Stimulated activated naive CD8-positive, alpha-beta T cell treated with anti-CD3 and anti-CD28 coated beads, Interleukin-15, Interleukin-2, amounts not matched to agents 100 ng/mL and 50 ng/mL, for 24 hours (primary cell): Measurements from ENCODE around the gene ITGB8.

Experiments
- H3K27ac Mint-ChIP-seq: one replicate; pipeline ENCODE4 v1.8.0; 2021; ENCODE audit warnings: mild to moderate bottlenecking, mixed read lengths
- H3K27me3 Mint-ChIP-seq: one replicate; pipeline ENCODE4 v1.8.0; 2021; ENCODE audit warnings: mixed read lengths
- H3K36me3 Mint-ChIP-seq: one replicate; pipeline ENCODE4 v1.8.0; 2021; ENCODE audit warnings: low read depth, mixed read lengths
- H3K4me1 Mint-ChIP-seq: one replicate; pipeline ENCODE4 v1.8.0; 2021; ENCODE audit warnings: low read depth, mixed read lengths
- H3K4me3 Mint-ChIP-seq: one replicate; pipeline ENCODE4 v1.8.0; 2021; ENCODE audit warnings: mild to moderate bottlenecking, mixed read lengths
- H3K9me3 Mint-ChIP-seq: one replicate; pipeline ENCODE4 v1.8.0; 2021; ENCODE audit warnings: mixed read lengths

ITGB8 gene

GRCh38 chr7:20399521-20399920 lies 68.8 kb downstream of the ITGB8 start:
- Mint-ChIP-seq H3K9me3 (peaks cover 3% of the 10 kb centered on the region), H3K36me3 (no peaks in the 10 kb centered on the region), H3K27ac (no peak overlapping the region), H3K27me3 (no peaks in the 10 kb centered on the region), H3K4me1 (no peaks in the 10 kb centered on the region), H3K4me3 (no peak overlapping the region)

DNA sequence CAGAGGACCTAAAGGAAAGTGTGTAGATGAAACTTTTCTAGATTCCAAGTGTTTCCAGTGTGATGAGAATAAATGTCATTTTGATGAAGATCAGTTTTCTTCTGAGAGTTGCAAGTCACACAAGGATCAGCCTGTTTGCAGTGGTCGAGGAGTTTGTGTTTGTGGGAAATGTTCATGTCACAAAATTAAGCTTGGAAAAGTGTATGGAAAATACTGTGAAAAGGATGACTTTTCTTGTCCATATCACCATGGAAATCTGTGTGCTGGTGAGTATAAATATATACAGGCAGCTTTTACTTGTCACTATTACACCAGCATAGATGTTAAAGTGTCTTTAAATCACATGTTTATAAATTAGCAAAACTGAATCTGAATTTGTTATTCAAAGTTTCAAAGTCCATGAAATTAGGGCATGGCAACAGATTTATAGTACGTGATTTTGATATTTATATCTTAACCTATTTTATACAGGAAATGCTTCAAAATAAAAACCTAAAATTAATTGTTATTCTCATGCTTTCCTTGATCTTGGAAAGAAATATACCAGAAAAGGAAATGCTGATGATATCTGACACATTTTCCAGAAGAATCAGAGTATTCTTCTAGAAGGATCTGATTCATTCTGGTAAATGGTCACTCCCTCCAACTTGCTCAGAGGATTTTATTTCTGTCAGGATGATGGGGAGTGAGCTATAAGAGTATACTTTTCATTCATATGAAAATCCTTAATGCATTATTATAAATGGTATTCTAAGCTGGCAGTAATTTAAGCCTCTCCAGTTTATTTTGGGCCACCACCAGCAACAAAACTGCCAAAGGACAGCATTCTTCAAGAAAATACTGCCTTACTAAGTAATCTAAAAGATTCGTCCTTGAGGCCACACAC lies 71.4 kb downstream of the ITGB8 start:
- H3K27ac Mint-ChIP-seq, result no peak overlapping the region
- H3K36me3 Mint-ChIP-seq, result no peaks in the 10 kb centered on the region
- no peaks in the 10 kb centered on the region for H3K27me3 Mint-ChIP-seq
- no peak overlapping the region for H3K4me3 Mint-ChIP-seq
- H3K4me1 Mint-ChIP-seq, result no peaks in the 10 kb centered on the region
- H3K9me3 Mint-ChIP-seq, result no peaks in the 10 kb centered on the region

DNA sequence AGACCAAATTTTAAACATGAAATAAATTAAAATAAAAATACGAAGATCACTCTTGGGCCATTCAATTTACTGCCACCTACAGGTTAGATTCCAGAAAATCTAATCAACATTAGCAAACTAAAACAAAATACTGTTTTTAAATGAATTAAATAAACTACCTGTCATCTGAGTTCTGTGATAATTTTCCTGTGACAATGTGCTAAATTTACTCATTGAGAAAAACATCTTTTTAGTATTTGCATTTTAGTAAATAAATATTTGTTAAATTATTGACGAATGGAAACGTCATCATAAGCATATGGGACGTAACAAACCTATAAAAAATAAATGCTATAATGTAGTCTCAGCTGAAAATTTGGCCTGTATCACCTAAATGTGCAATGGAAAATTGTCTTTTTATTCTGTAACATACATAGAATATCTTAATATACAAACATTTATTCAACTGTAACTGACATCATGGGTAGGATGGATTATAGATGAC lies 72.1 kb downstream of the ITGB8 start:
- Mint-ChIP-seq H3K36me3 (no peaks in the 10 kb centered on the region), H3K4me1 (no peaks in the 10 kb centered on the region), H3K27ac (no peak overlapping the region), H3K27me3 (no peaks in the 10 kb centered on the region), H3K9me3 (no peaks in the 10 kb centered on the region), H3K4me3 (no peak overlapping the region)

DNA sequence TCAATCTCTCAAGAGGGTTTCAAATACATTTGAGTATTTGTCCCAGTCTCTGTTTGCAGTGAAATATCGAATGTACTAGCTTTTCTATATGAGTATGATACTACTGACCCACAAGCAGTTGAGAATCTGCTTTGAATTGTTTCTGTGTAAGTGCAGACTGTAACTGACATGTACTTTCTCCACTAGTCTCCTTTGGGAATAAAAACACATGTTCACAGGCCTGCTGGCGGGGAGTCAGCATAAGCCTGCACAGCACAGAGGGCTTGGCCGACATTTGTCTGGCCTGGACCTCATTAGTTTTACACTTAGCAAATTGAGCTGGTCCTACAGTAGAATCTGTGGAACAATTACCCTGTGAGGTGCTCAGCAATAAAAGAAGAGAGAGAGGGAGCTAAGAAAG lies 72.6 kb downstream of the ITGB8 start:
- H3K36me3 Mint-ChIP-seq, result no peaks in the 10 kb centered on the region
- H3K27me3 Mint-ChIP-seq, result no peaks in the 10 kb centered on the region
- no peak overlapping the region for H3K27ac Mint-ChIP-seq
- H3K4me1 Mint-ChIP-seq, result no peaks in the 10 kb centered on the region
- H3K4me3 Mint-ChIP-seq, result no peak overlapping the region
- no peaks in the 10 kb centered on the region for H3K9me3 Mint-ChIP-seq

- Mint-ChIP-seq H3K27ac (no peak overlapping the region), H3K9me3 (no peaks in the 10 kb centered on the region), H3K4me3 (no peak overlapping the region), H3K4me1 (no peaks in the 10 kb centered on the region), H3K36me3 (no peaks in the 10 kb centered on the region), H3K27me3 (no peaks in the 10 kb centered on the region)
Measured at GRCh38 chr7:20404320-20404719, 73.6 kb downstream of the ITGB8 start.

DNA sequence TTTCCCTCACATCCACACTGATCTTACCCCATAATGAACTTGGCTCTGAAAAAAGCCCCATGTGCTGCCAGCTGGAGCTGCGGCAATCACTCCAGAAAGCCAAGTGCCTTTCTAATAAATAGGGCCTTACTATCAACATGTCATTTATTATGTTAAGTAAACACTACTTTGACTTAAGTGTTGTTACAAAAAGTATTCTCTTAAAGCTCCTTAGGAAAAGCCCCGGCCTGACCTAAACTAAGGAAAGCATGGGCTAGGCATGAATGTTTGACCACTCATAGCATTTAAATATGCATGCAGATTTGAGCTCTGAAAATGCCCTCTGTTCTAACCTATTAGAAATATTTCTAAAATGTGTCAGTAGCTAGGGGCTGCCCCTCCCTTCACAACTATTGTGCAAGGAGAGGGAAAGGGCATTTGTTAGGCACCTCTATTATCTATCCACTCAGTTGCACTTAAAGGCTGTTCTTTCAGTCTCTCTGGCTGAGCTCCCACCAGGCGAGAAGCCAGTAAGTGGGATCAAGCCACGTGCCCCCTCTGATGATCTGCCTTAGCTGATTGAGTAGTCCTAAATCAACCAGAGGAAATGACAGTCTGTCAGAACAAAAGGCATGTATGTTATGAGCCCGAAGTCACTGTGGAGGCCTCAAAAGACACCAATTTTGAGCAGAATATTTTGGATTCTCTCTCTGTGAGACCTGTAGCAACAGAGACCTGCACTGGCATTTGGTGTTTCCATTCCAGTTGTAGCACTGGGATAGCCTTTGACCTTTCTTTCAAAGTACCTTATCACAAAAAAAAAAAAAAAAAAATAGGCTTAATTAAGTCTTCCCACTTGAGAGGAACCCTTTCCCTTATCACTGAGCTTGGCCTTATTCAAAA lies 77.1 kb downstream of the ITGB8 start:
- Mint-ChIP-seq H3K9me3 (no peaks in the 10 kb centered on the region), H3K4me1 (no peaks in the 10 kb centered on the region), H3K27me3 (no peaks in the 10 kb centered on the region), H3K36me3 (no peaks in the 10 kb centered on the region), H3K4me3 (no peak overlapping the region), H3K27ac (no peak overlapping the region)

- Mint-ChIP-seq H3K9me3 (no peaks in the 10 kb centered on the region), H3K27me3 (no peaks in the 10 kb centered on the region), H3K36me3 (no peaks in the 10 kb centered on the region), H3K4me3 (no peak overlapping the region), H3K27ac (no peak overlapping the region), H3K4me1 (no peaks in the 10 kb centered on the region)
Measured at GRCh38 chr7:20408467-20408826, 77.7 kb downstream of the ITGB8 start.

DNA sequence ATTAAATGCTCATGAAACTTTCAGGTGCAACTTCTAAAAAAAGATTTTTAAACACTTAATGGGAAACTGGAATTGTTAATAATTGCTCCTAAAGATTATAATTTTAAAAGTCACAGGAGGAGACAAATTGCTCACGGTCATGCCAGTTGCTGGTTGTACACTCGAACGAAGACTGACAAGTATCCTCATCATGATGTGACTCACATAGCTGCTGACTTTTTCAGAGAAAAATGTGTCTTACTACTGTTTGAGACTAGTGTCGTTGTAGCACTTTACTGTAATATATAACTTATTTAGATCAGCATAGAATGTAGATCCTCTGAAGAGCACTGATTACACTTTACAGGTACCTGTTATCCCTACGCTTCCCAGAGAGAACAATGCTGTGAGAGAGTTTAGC lies 79.3 kb downstream of the ITGB8 start:
- H3K27me3 Mint-ChIP-seq, result no peaks in the 10 kb centered on the region
- no peaks in the 10 kb centered on the region for H3K4me1 Mint-ChIP-seq
- H3K36me3 Mint-ChIP-seq, result no peaks in the 10 kb centered on the region
- no peak overlapping the region for H3K4me3 Mint-ChIP-seq
- H3K27ac Mint-ChIP-seq, result no peak overlapping the region
- H3K9me3 Mint-ChIP-seq, result no peaks in the 10 kb centered on the region

DNA sequence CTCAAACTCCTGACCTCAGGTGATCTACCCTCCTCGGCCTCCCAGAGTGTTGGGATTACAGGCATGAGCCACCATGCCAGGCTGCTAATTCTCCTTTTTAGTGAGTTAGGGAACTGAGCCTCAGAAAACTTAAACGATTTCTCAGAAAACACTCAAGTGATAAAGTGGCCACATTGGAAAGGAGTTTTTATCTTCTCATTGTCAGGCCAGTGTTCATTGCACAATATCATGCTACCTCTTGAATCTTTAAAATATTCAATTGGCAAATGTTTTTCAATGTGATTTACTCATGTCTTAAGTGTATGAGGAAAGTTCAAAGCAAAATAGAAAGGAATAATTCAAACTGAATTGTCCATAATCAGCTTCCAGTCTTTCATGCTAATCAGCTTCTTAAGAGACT lies 80.7 kb downstream of the ITGB8 start:
- no peaks in the 10 kb centered on the region for H3K36me3 Mint-ChIP-seq
- no peaks in the 10 kb centered on the region for H3K27me3 Mint-ChIP-seq
- no peak overlapping the region for H3K4me3 Mint-ChIP-seq
- no peak overlapping the region for H3K27ac Mint-ChIP-seq
- H3K4me1 Mint-ChIP-seq, result no peaks in the 10 kb centered on the region
- H3K9me3 Mint-ChIP-seq, result no peaks in the 10 kb centered on the region

- H3K27me3 Mint-ChIP-seq, result no peaks in the 10 kb centered on the region
- no peak overlapping the region for H3K27ac Mint-ChIP-seq
- no peak overlapping the region for H3K4me3 Mint-ChIP-seq
- H3K36me3 Mint-ChIP-seq, result no peaks in the 10 kb centered on the region
- H3K4me1 Mint-ChIP-seq, result no peaks in the 10 kb centered on the region
- no peaks in the 10 kb centered on the region for H3K9me3 Mint-ChIP-seq
Measured at GRCh38 chr7:20412032-20412431, 81.3 kb downstream of the ITGB8 start.

- Mint-ChIP-seq H3K27ac (no peak overlapping the region), H3K27me3 (peaks cover 3% of the 10 kb centered on the region), H3K36me3 (no peaks in the 10 kb centered on the region), H3K4me3 (no peak overlapping the region), H3K4me1 (no peaks in the 10 kb centered on the region), H3K9me3 (no peaks in the 10 kb centered on the region)
Measured at GRCh38 chr7:20417260-20417659, 86.6 kb downstream of the ITGB8 start.

GRCh38 chr7:20417675-20418382 lies 87.1 kb downstream of the ITGB8 start:
- Mint-ChIP-seq H3K9me3 (no peaks in the 10 kb centered on the region), H3K36me3 (no peaks in the 10 kb centered on the region)

GRCh38 chr7:20424500-20424899 lies 93.8 kb downstream of the ITGB8 start:
- no peak overlapping the region for H3K4me3 Mint-ChIP-seq
- H3K4me1 Mint-ChIP-seq, result no peaks in the 10 kb centered on the region
- no peak overlapping the region for H3K27ac Mint-ChIP-seq
- peaks cover under 1% of the 10 kb centered on the region for H3K9me3 Mint-ChIP-seq
- H3K36me3 Mint-ChIP-seq, result no peaks in the 10 kb centered on the region
- peaks cover 10% of the 10 kb centered on the region for H3K27me3 Mint-ChIP-seq

More at GRCh38 chr7:20417675-20418382, 87.1 kb downstream of the ITGB8 start:
- H3K4me3 Mint-ChIP-seq, result no peak overlapping the region
- no peak overlapping the region for H3K27ac Mint-ChIP-seq
- H3K4me1 Mint-ChIP-seq, result no peaks in the 10 kb centered on the region
- peaks cover 3% of the 10 kb centered on the region for H3K27me3 Mint-ChIP-seq

GRCh38 chr7:20430664-20431063 lies 100.0 kb downstream of the ITGB8 start:
- Mint-ChIP-seq H3K4me3 (no peak overlapping the region), H3K36me3 (no peaks in the 10 kb centered on the region), H3K9me3 (peaks cover 4% of the 10 kb centered on the region), H3K27ac (no peak overlapping the region), H3K4me1 (no peaks in the 10 kb centered on the region), H3K27me3 (peaks cover 13% of the 10 kb centered on the region)

DNA sequence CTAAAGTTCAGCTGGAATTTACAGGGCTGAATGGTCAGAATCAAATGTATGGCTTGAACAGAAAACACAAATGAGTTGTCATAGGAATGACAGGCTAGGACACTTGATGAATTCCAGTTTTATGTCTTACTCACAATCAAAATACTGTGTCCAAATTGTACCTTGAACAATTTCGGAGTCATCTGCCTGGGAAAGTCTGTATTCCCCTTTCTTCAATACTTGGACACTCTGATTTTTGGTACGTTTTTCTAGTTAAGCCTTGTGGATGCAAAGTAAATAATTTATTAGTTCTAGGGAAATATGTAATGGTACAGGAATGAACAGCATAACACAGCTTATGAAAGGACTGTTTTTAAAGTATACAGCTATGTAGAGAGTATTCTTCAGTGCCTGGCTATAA lies 100.4 kb downstream of the ITGB8 start:
- Mint-ChIP-seq H3K36me3 (no peaks in the 10 kb centered on the region), H3K9me3 (peaks cover 4% of the 10 kb centered on the region), H3K27ac (no peak overlapping the region), H3K4me1 (no peaks in the 10 kb centered on the region), H3K27me3 (peaks cover 13% of the 10 kb centered on the region), H3K4me3 (no peak overlapping the region)
